Colonic mucosa (tissue), 4 donors: Measurements from ENCODE around the gene CT45A7. TPM values are rescaled to one million over a fixed set of nuclear protein-coding genes. Genes with fewer than 3 reads are reported as not detected.
"Not testable (repeated sequence)": the region's sequence is repeated elsewhere in the genome, so short reads cannot be mapped to it uniquely, and the experiment has no call there.

Source experiments
- DNase-seq: peaks from one replicate; pipeline ENCODE4 v3.0.0-alpha.2; 2020
- H3K27ac ChIP-seq: fragments of 200-600 bp; one replicate; pipeline ENCODE4 v1.8.0; 2021
- H3K27me3 ChIP-seq: fragments of 200-600 bp; one replicate; pipeline ENCODE4 v1.8.0; 2021
- H3K36me3 ChIP-seq: fragments of 200-600 bp; one replicate; pipeline ENCODE4 v1.8.0; 2021
- H3K4me1 ChIP-seq: fragments of 200-600 bp; one replicate; pipeline ENCODE4 v1.8.0; 2021; ENCODE audit warnings: mild to moderate bottlenecking
- H3K4me3 ChIP-seq: fragments of 200-600 bp; one replicate; pipeline ENCODE4 v1.8.0; 2021
- H3K9ac ChIP-seq, 2 donors: one replicate each; pipeline ENCODE4 v1.7.0; 2013; ENCODE audit warnings: control low read depth in 2 of 2, low read depth in 2 of 2, low read length in 2 of 2
- H3K9me3 ChIP-seq: fragments of 200-600 bp; one replicate; pipeline ENCODE4 v1.8.0; 2021
- intact Hi-C: fragments of 100-400 bp; cut with DNase I; formaldehyde crosslinking; loops from one replicate; pipeline ENCODE4 v1.14.1; 2022
- total RNA-seq, 2 donors: library from RNA; stranded (reverse); fragmentation: NEBNext Ultra II Directional in 1 of 2; extraction: Animal tissue kit (Norgen Biotek cat#: 25700) in 1 of 2; gene quantifications; one replicate each; pipeline ENCODE4 v1.2.1, GENCODE V29; 2021
- donor health status: healthy.
- donor health status: DM: no; HTN: no; CAD: no.
- donor health status: DM: no; HTN: no; CAD: no.

The CT45A7 gene
- total RNA-seq, result not detected

DNA sequence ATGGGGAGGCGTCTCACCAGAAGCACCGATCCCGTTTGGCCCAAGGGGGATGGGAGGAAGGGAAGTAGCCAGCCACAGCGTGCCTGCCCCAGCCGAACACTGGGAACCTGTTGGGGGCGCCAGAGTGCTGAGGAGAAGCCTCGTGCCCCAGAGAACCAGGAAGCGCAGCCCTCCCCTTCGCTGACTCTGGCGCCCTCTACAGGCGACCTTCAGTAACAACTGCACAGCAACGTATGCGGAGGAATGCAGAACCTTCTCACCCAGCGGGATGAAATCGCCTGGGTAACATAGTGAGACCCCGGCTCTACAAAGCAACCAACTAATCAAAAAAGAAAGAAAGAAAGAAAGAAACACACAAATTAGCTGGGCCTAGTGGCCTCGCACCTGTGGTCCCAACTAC is at the start of gene CT45A7:
CT45A7 (minus strand) TSS at position 101 of the 400 bp plus-strand sequence. CDS start 3,747 bp downstream, outside the sequence.
- H3K36me3 ChIP-seq, H3K27me3 ChIP-seq, H3K9me3 ChIP-seq, H3K27ac ChIP-seq, H3K9ac ChIP-seq, intact Hi-C loops, H3K4me3 ChIP-seq, H3K4me1 ChIP-seq, DNase-seq: not testable (repeated sequence)

- H3K9me3 ChIP-seq, H3K9ac ChIP-seq, H3K36me3 ChIP-seq, H3K4me1 ChIP-seq, H3K27me3 ChIP-seq, H3K27ac ChIP-seq, DNase-seq, intact Hi-C loops, H3K4me3 ChIP-seq: not testable (repeated sequence)
These were observed 45.7 kb upstream of the CT45A7 start for GRCh38 chrX:135882741-135883140.

- H3K9ac ChIP-seq, H3K27ac ChIP-seq, H3K27me3 ChIP-seq, intact Hi-C loops, DNase-seq, H3K9me3 ChIP-seq, H3K36me3 ChIP-seq, H3K4me1 ChIP-seq, H3K4me3 ChIP-seq: not testable (repeated sequence)
These were observed 34.6 kb upstream of the CT45A7 start, which contains the start of gene CT45A9 for GRCh38 chrX:135871712-135872111. TSS of gene CT45A9 (minus strand) at chrX:135871812. CDS start at chrX:135868061, 3,751 bp downstream.

- not testable (repeated sequence) for H3K4me3 ChIP-seq
These were observed 17.4 kb upstream of the CT45A7 start, which contains the start of gene CT45A8 for GRCh38 chrX:135854438-135854837. TSS of gene CT45A8 (minus strand) at chrX:135854538. CDS start at chrX:135850783, 3,755 bp downstream.

DNA sequence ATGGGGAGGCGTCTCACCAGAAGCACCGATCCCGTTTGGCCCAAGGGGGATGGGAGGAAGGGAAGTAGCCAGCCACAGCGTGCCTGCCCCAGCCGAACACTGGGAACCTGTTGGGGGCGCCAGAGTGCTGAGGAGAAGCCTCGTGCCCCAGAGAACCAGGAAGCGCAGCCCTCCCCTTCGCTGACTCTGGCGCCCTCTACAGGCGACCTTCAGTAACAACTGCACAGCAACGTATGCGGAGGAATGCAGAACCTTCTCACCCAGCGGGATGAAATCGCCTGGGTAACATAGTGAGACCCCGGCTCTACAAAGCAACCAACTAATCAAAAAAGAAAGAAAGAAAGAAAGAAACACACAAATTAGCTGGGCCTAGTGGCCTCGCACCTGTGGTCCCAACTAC is 17.2 kb downstream of the CT45A7 start, which contains the start of gene CT45A2:
CT45A2 (minus strand) TSS at position 101 of the 400 bp plus-strand sequence. CDS start 3,747 bp downstream, outside the sequence.
- DNase-seq, H3K27ac ChIP-seq, intact Hi-C loops, H3K4me1 ChIP-seq, H3K36me3 ChIP-seq, H3K27me3 ChIP-seq, H3K4me3 ChIP-seq, H3K9ac ChIP-seq, H3K9me3 ChIP-seq: not testable (repeated sequence)

More at GRCh38 chrX:135854438-135854837, 17.4 kb upstream of the CT45A7 start, which contains the start of gene CT45A8:
- H3K4me1 ChIP-seq, intact Hi-C loops, H3K9me3 ChIP-seq, H3K36me3 ChIP-seq, H3K9ac ChIP-seq, H3K27me3 ChIP-seq, DNase-seq, H3K27ac ChIP-seq: not testable (repeated sequence)

GRCh38 chrX:135802687-135803086 is 34.4 kb downstream of the CT45A7 start, which contains the start of gene CT45A6:
TSS of gene CT45A6 (minus strand) at chrX:135802787. CDS start at chrX:135798993, 3,794 bp downstream.
- H3K27ac ChIP-seq, H3K4me3 ChIP-seq, H3K36me3 ChIP-seq, intact Hi-C loops, H3K9me3 ChIP-seq, H3K27me3 ChIP-seq, DNase-seq, H3K4me1 ChIP-seq, H3K9ac ChIP-seq: not testable (repeated sequence)

- H3K4me1 ChIP-seq, intact Hi-C loops, H3K36me3 ChIP-seq, H3K27me3 ChIP-seq, DNase-seq, H3K4me3 ChIP-seq, H3K9me3 ChIP-seq, H3K9ac ChIP-seq, H3K27ac ChIP-seq: not testable (repeated sequence)
These were observed 51.7 kb downstream of the CT45A7 start, which contains the start of gene CT45A5 for GRCh38 chrX:135785403-135785802. TSS of gene CT45A5 (minus strand) at chrX:135785503. CDS start at chrX:135781729, 3,774 bp downstream.

Other genes with a start within 250 kb of the CT45A7 start
- not detected for gene CT45A1, start 123.6 kb downstream of the CT45A7 start, total RNA-seq
- gene CT45A3, start 69.1 kb downstream of the CT45A7 start, total RNA-seq, result not detected
- gene CT45A5, start 51.8 kb downstream of the CT45A7 start, total RNA-seq, result not detected
- gene CT45A6, start 34.5 kb downstream of the CT45A7 start, total RNA-seq, result not detected
- gene CT45A2, start 17.3 kb downstream of the CT45A7 start, total RNA-seq, result not detected
- not detected for gene CT45A8, start 17.3 kb upstream of the CT45A7 start, total RNA-seq
- not detected for gene CT45A9, start 34.5 kb upstream of the CT45A7 start, total RNA-seq
- gene CT45A10, start 56.2 kb upstream of the CT45A7 start, total RNA-seq, result under 1 TPM in 1 of 2 donors, not detected in 1; 0.49 TPM
- gene SAGE1, start 56.4 kb upstream of the CT45A7 start, total RNA-seq, result under 1 TPM in 1 of 2 donors, not detected in 1; 0.07 TPM
- 10 to 100 TPM; 23.9 to 26.9 TPM for gene MMGT1, start 136.7 kb upstream of the CT45A7 start, total RNA-seq
- 10 to 100 TPM; 12.7 to 16.6 TPM for gene SLC9A6, start 148.2 kb upstream of the CT45A7 start, total RNA-seq